Measurements from ENCODE around the gene C9orf72. TPM values are rescaled to one million over a fixed set of nuclear protein-coding genes. Genes with fewer than 3 reads are reported as not detected.

Gene C9orf72
- total RNA-seq, 1 donor from 2014 or later = 4.8 TPM

GRCh38 chr9:27599870-27600238 is 26.6 kb upstream of the C9orf72 start:
- H3K9me3 Mint-ChIP-seq (ENCODE audit: unreplicated experiment) = no peaks in the 10 kb centered on the region
- H3K27ac ChIP-seq (ENCODE audit: low read depth, low read length) = no peak overlapping the region
- peaks cover 3% of the 10 kb centered on the region for H3K27me3 Mint-ChIP-seq (ENCODE audit: low read depth, unreplicated experiment)
- H3K4me1 ChIP-seq (ENCODE audit: insufficient read depth, low read length) = no peaks in the 10 kb centered on the region
- no peaks in the 10 kb centered on the region for H4K20me1 ChIP-seq (ENCODE audit: insufficient read depth, low read length)
- no peak for FAIRE-seq
- DNase-seq (ENCODE audit: low read depth) = no peak
- H3K9ac ChIP-seq (ENCODE audit: low read length) = no peak overlapping the region
- no peaks in the 10 kb centered on the region for H3K36me3 ChIP-seq (ENCODE audit: insufficient read depth, low read length)
- no peaks in the 10 kb centered on the region for H3K36me3 Mint-ChIP-seq (ENCODE audit: low read depth, unreplicated experiment)
- H3K4me2 ChIP-seq (ENCODE audit: low read length) = no peak overlapping the region
- H3K4me3 Mint-ChIP-seq (ENCODE audit: unreplicated experiment) = no peak overlapping the region
- no peak for TF ChIP-seq EZH2 (IDR thresholded peaks at IDR 0.05; ENCODE audit: insufficient read depth, low read length)
- TF ChIP-seq CTCF (IDR thresholded peaks at IDR 0.05; ENCODE audit: insufficient read depth, low read depth, low read length) = no peak
- no peaks in the 10 kb centered on the region for H3K4me1 Mint-ChIP-seq (ENCODE audit: low read depth, unreplicated experiment)
- H3K27me3 ChIP-seq (ENCODE audit: insufficient read depth, low read length) = no peaks in the 10 kb centered on the region
- H3K4me3 ChIP-seq (ENCODE audit: insufficient read depth, low read depth, low read length) = no peak overlapping the region
- H3K79me2 ChIP-seq (ENCODE audit: insufficient read depth, low read length) = no peaks in the 10 kb centered on the region
- no peak overlapping the region for H3K27ac Mint-ChIP-seq (ENCODE audit: unreplicated experiment)
- H3K9me3 ChIP-seq (ENCODE audit: insufficient read depth, low read depth, low read length) = no peaks in the 10 kb centered on the region
- no peak overlapping the region for H2AFZ ChIP-seq (ENCODE audit: low read depth, low read length)

GRCh38 chr9:27599102-27599869 is 26.0 kb upstream of the C9orf72 start:
- Mint-ChIP-seq H3K27me3 (ENCODE audit: low read depth, unreplicated experiment) (peaks cover 3% of the 10 kb centered on the region), H3K4me3 (ENCODE audit: unreplicated experiment) (no peak overlapping the region), H3K9me3 (ENCODE audit: unreplicated experiment) (no peaks in the 10 kb centered on the region), H3K4me1 (ENCODE audit: low read depth, unreplicated experiment) (no peaks in the 10 kb centered on the region), H3K27ac (ENCODE audit: unreplicated experiment) (no peak overlapping the region), H3K36me3 (ENCODE audit: low read depth, unreplicated experiment) (no peaks in the 10 kb centered on the region)
- H3K9me3 ChIP-seq (ENCODE audit: insufficient read depth, low read depth, low read length) = no peaks in the 10 kb centered on the region
- H3K79me2 ChIP-seq (ENCODE audit: insufficient read depth, low read length) = no peaks in the 10 kb centered on the region
- H3K36me3 ChIP-seq (ENCODE audit: insufficient read depth, low read length) = no peaks in the 10 kb centered on the region
- no peak overlapping the region for H3K4me3 ChIP-seq (ENCODE audit: insufficient read depth, low read depth, low read length)
- no peak overlapping the region for H3K4me2 ChIP-seq (ENCODE audit: low read length)
- no peaks in the 10 kb centered on the region for H3K27me3 ChIP-seq (ENCODE audit: insufficient read depth, low read length)
- no peak overlapping the region for H2AFZ ChIP-seq (ENCODE audit: low read depth, low read length)
- no peak overlapping the region for H3K27ac ChIP-seq (ENCODE audit: low read depth, low read length)
- DNase-seq (ENCODE audit: low read depth) (no peak), FAIRE-seq (no peak)
- H3K9ac ChIP-seq (ENCODE audit: low read length) = no peak overlapping the region
- no peaks in the 10 kb centered on the region for H4K20me1 ChIP-seq (ENCODE audit: insufficient read depth, low read length)
- TF ChIP-seq EZH2 (IDR thresholded peaks at IDR 0.05; ENCODE audit: insufficient read depth, low read length) = no peak
- TF ChIP-seq CTCF (IDR thresholded peaks at IDR 0.05; ENCODE audit: insufficient read depth, low read depth, low read length) = no peak
- H3K4me1 ChIP-seq (ENCODE audit: insufficient read depth, low read length) = no peaks in the 10 kb centered on the region

GRCh38 chr9:27595733-27596132 is 22.5 kb upstream of the C9orf72 start:
- H3K9me3 Mint-ChIP-seq (ENCODE audit: unreplicated experiment) = no peaks in the 10 kb centered on the region
- H3K4me1 ChIP-seq (ENCODE audit: insufficient read depth, low read length) = no peaks in the 10 kb centered on the region
- H4K20me1 ChIP-seq (ENCODE audit: insufficient read depth, low read length) = no peaks in the 10 kb centered on the region
- no peaks in the 10 kb centered on the region for H3K9me3 ChIP-seq (ENCODE audit: insufficient read depth, low read depth, low read length)
- no peaks in the 10 kb centered on the region for H3K27me3 ChIP-seq (ENCODE audit: insufficient read depth, low read length)
- no peak overlapping the region for H3K9ac ChIP-seq (ENCODE audit: low read length)
- H3K4me2 ChIP-seq (ENCODE audit: low read length) = no peak overlapping the region
- no peak overlapping the region for H3K27ac Mint-ChIP-seq (ENCODE audit: unreplicated experiment)
- TF ChIP-seq CTCF (IDR thresholded peaks at IDR 0.05; ENCODE audit: insufficient read depth, low read depth, low read length) (no peak), EZH2 (IDR thresholded peaks at IDR 0.05; ENCODE audit: insufficient read depth, low read length) (no peak)
- no peaks in the 10 kb centered on the region for H3K79me2 ChIP-seq (ENCODE audit: insufficient read depth, low read length)
- DNase-seq (ENCODE audit: low read depth) (no peak), FAIRE-seq (no peak)
- no peak overlapping the region for H3K4me3 Mint-ChIP-seq (ENCODE audit: unreplicated experiment)
- H3K4me1 Mint-ChIP-seq (ENCODE audit: low read depth, unreplicated experiment) = peaks cover 1% of the 10 kb centered on the region
- peaks cover 3% of the 10 kb centered on the region for H3K27me3 Mint-ChIP-seq (ENCODE audit: low read depth, unreplicated experiment)
- no peaks in the 10 kb centered on the region for H3K36me3 ChIP-seq (ENCODE audit: insufficient read depth, low read length)
- no peak overlapping the region for H2AFZ ChIP-seq (ENCODE audit: low read depth, low read length)
- H3K36me3 Mint-ChIP-seq (ENCODE audit: low read depth, unreplicated experiment) = no peaks in the 10 kb centered on the region
- no peak overlapping the region for H3K4me3 ChIP-seq (ENCODE audit: insufficient read depth, low read depth, low read length)
- H3K27ac ChIP-seq (ENCODE audit: low read depth, low read length) = no peak overlapping the region
